Spleen (tissue), 11 donors: Measurements from ENCODE around the gene TRIM28. TPM values are rescaled to one million over a fixed set of nuclear protein-coding genes. Genes with fewer than 3 reads are reported as not detected.
A peak's percentile ranks its signal among the peaks of the same experiment; 100 is the strongest.

Experiments used
- DNase-seq: peaks from one replicate; pipeline ENCODE4 v3.0.0-alpha.2; 2020
- H3K27ac ChIP-seq, 8 donors: fragments of 200-600 bp; sonication (generic) in 7 of 8; 1 replicate in 4 of 8; 2 replicates in 4 of 8; pipeline versions ENCODE4 v1.5.0 to v1.8.0; 2016 to 2021; ENCODE audit warnings: inconsistent platforms in 4 of 8, mild to moderate bottlenecking in 4 of 8, moderate library complexity in 1 of 8
- H3K27me3 ChIP-seq, 7 donors: fragments of 200-600 bp; sonication (generic) in 6 of 7; replicated peaks in 1 of 7; 1 replicate in 4 of 7; 2 replicates in 3 of 7; pipeline versions ENCODE4 v1.5.0 to v1.8.0; 2016 to 2021; ENCODE audit warnings: inconsistent platforms in 3 of 7, mild to moderate bottlenecking in 1 of 7
- H3K36me3 ChIP-seq, 6 donors: fragments of 200-600 bp; sonication (generic) in 5 of 6; 1 replicate in 4 of 6; 2 replicates in 2 of 6; pipeline versions ENCODE4 v1.5.0 to v1.8.0; 2016 to 2021; ENCODE audit warnings: inconsistent platforms in 2 of 6
- H3K4me1 ChIP-seq, 6 donors: fragments of 200-600 bp; sonication (generic) in 5 of 6; 1 replicate in 3 of 6; 2 replicates in 3 of 6; pipeline versions ENCODE4 v1.5.0 to v1.8.0; 2016 to 2021; ENCODE audit warnings: inconsistent platforms in 3 of 6
- H3K4me3 ChIP-seq, 8 donors: fragments of 200-600 bp; sonication (generic) in 7 of 8; 1 replicate in 4 of 8; 2 replicates in 4 of 8; pipeline versions ENCODE4 v1.5.0 to v1.8.0; 2016 to 2021; ENCODE audit warnings: inconsistent platforms in 4 of 8, mild to moderate bottlenecking in 4 of 8, moderate library complexity in 2 of 8
- H3K9me3 ChIP-seq, 8 donors: fragments of 200-600 bp; sonication (generic) in 7 of 8; 1 replicate in 4 of 8; 2 replicates in 4 of 8; pipeline versions ENCODE4 v1.5.0 to v1.8.0; 2016 to 2021; ENCODE audit warnings: inconsistent platforms in 4 of 8
- CTCF ChIP-seq, 11 experiments: fragments of 200-600 bp in 7 of 11; fragments of 450-650 bp in 4 of 11; sonication (generic) in 4 of 11; IDR thresholded peaks in 8 of 11; conservative IDR thresholded peaks in 3 of 11; 1 replicate in 7 of 11; 2 replicates in 4 of 11; pipeline versions ENCODE4 v1.4.0 to v1.8.0; 2016 to 2021; ENCODE audit warnings: antibody characterized with exemption in 11 of 11, inconsistent platforms in 4 of 11, mild to moderate bottlenecking in 1 of 11
- POLR2A ChIP-seq, 3 donors: fragments of 450-650 bp; IDR thresholded peaks; one replicate each; pipeline ENCODE4 v1.5.1; 2017; ENCODE audit warnings: antibody characterized with exemption in 3 of 3, mild to moderate bottlenecking in 1 of 3
- POLR2AphosphoS5 ChIP-seq, 3 donors: sonication (generic); formaldehyde crosslinking; IDR thresholded peaks; one replicate each; pipeline ENCODE4 v1.5.1; 2017; ENCODE audit warnings: antibody characterized with exemption in 3 of 3
- WGBS, 5 donors: extraction: QIAGEN DNeasy Blood & Tissue Kit in 3 of 5; methylation state at CpG; one replicate each; pipeline versions ENCODE4 v1.1.5 to v1.1.7; 2013 to 2018; 5-methylcytosine and 5-hydroxymethylcytosine counted together
- intact Hi-C: fragments of 100-400 bp; cut with DNase I; formaldehyde crosslinking; loops from one replicate; pipeline ENCODE4 v1.15.0; 2023; ENCODE audit warnings: low total_unique reads
- polyA plus RNA-seq, 3 donors: library from polyadenylated mRNA; stranded (reverse); fragments of 200-250 nt; gene quantifications; one replicate each; pipeline ENCODE4 v1.2.1, GENCODE V29; 2013
- total RNA-seq, 7 donors: library from RNA; depleted of rRNA in 3 of 7; stranded (reverse); fragments of >200 nt in 3 of 7; fragmentation: NEBNext Ultra II Directional in 4 of 7; extraction: Animal tissue kit (Norgen Biotek cat#: 25700) in 4 of 7; gene quantifications; one replicate each; pipeline versions ENCODE4 v1.1.0 to v1.2.1, GENCODE V29; 2016 to 2021
- donor health status: healthy with polysubstance abuse.
- donor health status: DM: no; HTN: no; CAD: no; lungs with moderate emphysema.
- donor health status: DM: no; HTN: no; CAD: no.
- donor health status: Bipolar disorder and iron deficiency.
- donor health status: healthy.
- donor health status: DM: no; HTN: no; CAD: no.
- donor health status: DM: yes; HTN: yes; CAD: no.

The TRIM28 gene
- total and polyA plus RNA-seq, 10 donors, result 181 to 294 (median 232) TPM

GRCh38 chr19:58568453-58569130 lies 24.7 kb downstream of the TRIM28 start:
- 91 to 96% (median 91%) methylated on average over 4 of the region's 4 CpGs for WGBS, 5 donors
- TF ChIP-seq POLR2A (IDR thresholded peaks at IDR 0.05) (no peak), POLR2AphosphoS5 (IDR thresholded peaks at IDR 0.05) (no peak), CTCF (IDR thresholded peaks at IDR 0.05 in 8 of 11, conservative IDR thresholded peaks at IDR 0.05 in 3 of 11) (no peak)
- Histone ChIP-seq H3K36me3 (peaks cover 0 to 53% (median 22%) of the 10 kb centered on the region in 6 donors), H3K27ac (no peak overlapping the region), H3K27me3 (peaks cover 0 to 4% (median 0%) of the 10 kb centered on the region in 7 donors), H3K4me1 (peaks cover under 1 to 34% (median 19%) of the 10 kb centered on the region in 6 donors), H3K4me3 (no peak overlapping the region), H3K9me3 (no peaks in the 10 kb centered on the region)
- intact Hi-C loops, result no loop called here
- DNase-seq, result no peak

DNA sequence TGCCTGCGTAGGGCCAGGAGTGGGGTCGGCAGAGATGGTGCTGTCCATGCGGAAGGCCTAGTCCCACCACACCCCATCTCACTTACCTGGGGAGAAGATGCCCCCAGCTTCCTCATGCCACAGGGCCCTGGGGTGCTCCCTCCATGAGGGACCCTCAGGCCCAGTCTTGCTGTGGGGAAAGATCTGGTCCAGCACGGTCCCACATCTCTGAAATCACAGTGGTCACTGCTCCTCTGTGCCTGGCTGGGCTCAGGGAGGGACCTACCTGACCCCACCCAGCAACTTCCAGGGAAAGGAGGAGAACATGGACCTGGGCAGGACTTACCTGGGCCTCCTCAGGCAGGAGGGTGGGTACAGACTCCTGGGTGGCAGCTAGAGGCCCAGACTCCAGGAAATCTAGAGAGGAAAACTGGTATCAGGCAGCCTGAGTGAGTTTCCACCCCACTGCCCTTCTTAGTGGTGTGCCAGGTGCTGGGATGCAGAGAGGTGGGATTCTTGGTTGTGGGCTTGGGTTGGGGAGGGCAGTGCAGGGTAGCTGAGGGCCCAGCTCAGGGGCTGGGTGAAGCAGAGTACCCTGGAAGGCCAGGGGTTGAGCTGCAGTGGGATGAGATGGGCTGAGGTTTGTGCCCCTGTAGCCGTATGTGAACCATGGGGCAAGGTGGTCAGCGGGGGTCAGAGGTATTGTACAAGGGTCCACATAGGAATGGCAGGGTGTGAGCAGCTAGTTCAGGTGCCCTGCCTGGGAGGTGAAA lies 25.5 kb downstream of the TRIM28 start:
- Histone ChIP-seq H3K9me3 (no peaks in the 10 kb centered on the region), H3K27me3 (no peaks in the 10 kb centered on the region), H3K36me3 (peaks cover 0 to 53% (median 22%) of the 10 kb centered on the region in 6 donors), H3K4me1 (peaks cover 6 to 34% (median 25%) of the 10 kb centered on the region in 6 donors), H3K27ac (no peak overlapping the region), H3K4me3 (no peak overlapping the region)
- TF ChIP-seq CTCF (IDR thresholded peaks at IDR 0.05 in 8 of 11, conservative IDR thresholded peaks at IDR 0.05 in 3 of 11) (no peak), POLR2A (IDR thresholded peaks at IDR 0.05) (no peak), POLR2AphosphoS5 (IDR thresholded peaks at IDR 0.05) (no peak)
- 92 to 98% (median 95%) methylated on average over 6 of the region's 6 CpGs for WGBS, 5 donors
- intact Hi-C loops, result no loop called here
- DNase-seq, result peak; percentile 69

GRCh38 chr19:58569943-58570670 lies 26.2 kb downstream of the TRIM28 start:
- intact Hi-C loops, result no loop called here
- no peak for TF ChIP-seq POLR2A (IDR thresholded peaks at IDR 0.05)
- TF ChIP-seq CTCF (IDR thresholded peaks at IDR 0.05 in 8 of 11, conservative IDR thresholded peaks at IDR 0.05 in 3 of 11), result no peak
- no peak overlapping the region for H3K27ac ChIP-seq
- H3K4me1 ChIP-seq, result peaks cover 7 to 38% (median 29%) of the 10 kb centered on the region in 6 donors
- DNase-seq, result peak; percentile 77
- 88 to 92% (median 89%) methylated on average over 7 to 8 of the region's 8 CpGs for WGBS, 5 donors
- H3K4me3 ChIP-seq, result no peak overlapping the region
- no peaks in the 10 kb centered on the region for H3K9me3 ChIP-seq
- H3K27me3 ChIP-seq, result no peaks in the 10 kb centered on the region
- H3K36me3 ChIP-seq, result peaks cover 0 to 53% (median 22%) of the 10 kb centered on the region in 6 donors
